ENCODE data around the gene TRABD2B. TPM values are rescaled to one million over a fixed set of nuclear protein-coding genes. Genes with fewer than 3 reads are reported as not detected.

TRABD2B gene
- total and polyA plus RNA-seq, 2 of the 13 experiments (the other 11 are each of a cell fraction or from before 2014, with no cell fraction given): 0.04 TPM; not detected in 1

DNA sequence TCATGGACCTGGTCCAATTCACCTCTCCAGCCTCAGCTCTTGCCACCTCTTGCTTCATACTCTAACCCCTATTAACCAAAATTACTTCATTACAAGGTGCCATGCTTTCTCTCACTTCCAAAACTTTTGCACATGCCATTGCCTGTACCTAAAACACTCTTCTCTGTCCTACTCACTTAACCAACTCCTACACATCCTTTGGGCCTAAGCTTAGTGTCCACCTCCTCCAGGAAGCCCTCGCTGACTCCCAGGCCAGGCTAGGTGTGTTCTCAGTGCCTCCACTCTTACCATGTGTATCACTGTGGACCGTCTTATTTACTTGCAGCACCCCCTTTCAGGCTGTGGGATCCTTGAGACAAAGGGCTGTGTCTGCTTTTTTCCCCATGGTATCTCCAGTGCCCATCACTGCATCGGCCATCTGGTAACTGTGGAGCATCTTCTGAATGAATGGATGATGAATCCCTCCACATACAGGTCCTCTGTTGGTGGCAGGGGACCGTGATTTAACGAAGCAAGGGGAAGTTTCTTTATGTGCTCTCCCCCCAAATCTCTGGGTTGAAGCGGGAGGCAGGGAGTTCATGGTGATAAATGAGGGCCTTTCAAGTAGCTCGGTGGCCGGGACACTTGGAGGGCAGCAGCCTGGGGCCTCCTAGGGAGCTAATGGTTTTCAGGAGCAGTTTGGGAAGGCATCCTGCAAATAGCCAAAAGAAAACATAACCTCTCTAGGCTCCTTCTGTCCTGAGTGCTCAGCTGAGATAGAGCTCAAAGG is 111.9 kb downstream of the TRABD2B start:
- Histone ChIP-seq H3K9ac (ENCODE audit: insufficient read depth, low read depth, low read length) (no peak overlapping the region), H3K4me1 (ENCODE audit: insufficient read depth, low read length) (peaks cover 54% of the 10 kb centered on the region), H3K79me2 (ENCODE audit: insufficient read depth, low read length) (no peaks in the 10 kb centered on the region), H3K4me3 (replicated peaks in 1 of 3; ENCODE audit: insufficient read depth in 1 of 3, low read depth in 2 of 3, low read length in 3 of 3) (no peak overlapping the region), H3K36me3 (replicated peaks in 1 of 2; ENCODE audit: control insufficient read depth in 1 of 2, insufficient read depth in 2 of 2, low read length in 2 of 2) (no peaks in the 10 kb centered on the region), H3K27me3 (ENCODE audit: control insufficient read depth in 1 of 2, insufficient read depth in 2 of 2, low read length in 2 of 2) (no peaks in the 10 kb centered on the region), H4K20me1 (ENCODE audit: insufficient read depth, low read length) (no peaks in the 10 kb centered on the region), H3K9me3 (ENCODE audit: low read length) (no peaks in the 10 kb centered on the region), H3K27ac (ENCODE audit: extremely low read length, insufficient read depth, low read length) (no peak overlapping the region), H3K4me2 (ENCODE audit: low read depth, low read length) (no peak overlapping the region), H2AFZ (ENCODE audit: low read length) (no peak overlapping the region)
- in situ Hi-C loops (cut with HindIII; ENCODE audit: extremely low pct_ligation_motif_present, low pct_unique_long_range_greater_than_20kb): no loop called here
- FAIRE-seq (no peak), ATAC-seq (no peak), DNase-seq (ENCODE audit: low spot score) (no peak)
- 89% methylated on average over 8 of the region's 8 CpGs for WGBS (ENCODE audit: low lambda C conversion rate)
- BruUV-seq (replicated peaks): no TSS peak
- CTCF ChIA-PET (ENCODE audit: low intra/inter-chr PET ratio, low total read pairs): no interaction called here
- TF ChIP-seq, protein P1, sequence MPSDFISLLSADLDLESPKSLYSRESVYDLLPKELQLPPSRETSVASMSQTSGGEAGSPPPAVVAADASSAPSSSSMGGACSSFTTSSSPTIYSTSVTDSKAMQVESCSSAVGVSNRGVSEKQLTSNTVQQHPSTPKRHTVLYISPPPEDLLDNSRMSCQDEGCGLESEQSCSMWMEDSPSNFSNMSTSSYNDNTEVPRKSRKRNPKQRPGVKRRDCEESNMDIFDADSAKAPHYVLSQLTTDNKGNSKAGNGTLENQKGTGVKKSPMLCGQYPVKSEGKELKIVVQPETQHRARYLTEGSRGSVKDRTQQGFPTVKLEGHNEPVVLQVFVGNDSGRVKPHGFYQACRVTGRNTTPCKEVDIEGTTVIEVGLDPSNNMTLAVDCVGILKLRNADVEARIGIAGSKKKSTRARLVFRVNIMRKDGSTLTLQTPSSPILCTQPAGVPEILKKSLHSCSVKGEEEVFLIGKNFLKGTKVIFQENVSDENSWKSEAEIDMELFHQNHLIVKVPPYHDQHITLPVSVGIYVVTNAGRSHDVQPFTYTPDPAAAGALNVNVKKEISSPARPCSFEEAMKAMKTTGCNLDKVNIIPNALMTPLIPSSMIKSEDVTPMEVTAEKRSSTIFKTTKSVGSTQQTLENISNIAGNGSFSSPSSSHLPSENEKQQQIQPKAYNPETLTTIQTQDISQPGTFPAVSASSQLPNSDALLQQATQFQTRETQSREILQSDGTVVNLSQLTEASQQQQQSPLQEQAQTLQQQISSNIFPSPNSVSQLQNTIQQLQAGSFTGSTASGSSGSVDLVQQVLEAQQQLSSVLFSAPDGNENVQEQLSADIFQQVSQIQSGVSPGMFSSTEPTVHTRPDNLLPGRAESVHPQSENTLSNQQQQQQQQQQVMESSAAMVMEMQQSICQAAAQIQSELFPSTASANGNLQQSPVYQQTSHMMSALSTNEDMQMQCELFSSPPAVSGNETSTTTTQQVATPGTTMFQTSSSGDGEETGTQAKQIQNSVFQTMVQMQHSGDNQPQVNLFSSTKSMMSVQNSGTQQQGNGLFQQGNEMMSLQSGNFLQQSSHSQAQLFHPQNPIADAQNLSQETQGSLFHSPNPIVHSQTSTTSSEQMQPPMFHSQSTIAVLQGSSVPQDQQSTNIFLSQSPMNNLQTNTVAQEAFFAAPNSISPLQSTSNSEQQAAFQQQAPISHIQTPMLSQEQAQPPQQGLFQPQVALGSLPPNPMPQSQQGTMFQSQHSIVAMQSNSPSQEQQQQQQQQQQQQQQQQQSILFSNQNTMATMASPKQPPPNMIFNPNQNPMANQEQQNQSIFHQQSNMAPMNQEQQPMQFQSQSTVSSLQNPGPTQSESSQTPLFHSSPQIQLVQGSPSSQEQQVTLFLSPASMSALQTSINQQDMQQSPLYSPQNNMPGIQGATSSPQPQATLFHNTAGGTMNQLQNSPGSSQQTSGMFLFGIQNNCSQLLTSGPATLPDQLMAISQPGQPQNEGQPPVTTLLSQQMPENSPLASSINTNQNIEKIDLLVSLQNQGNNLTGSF (CRISPR knock-in tag; IDR thresholded peaks at IDR 0.05): no peak
- no peak for TF ChIP-seq ZMAT3 (CRISPR knock-in tag; conservative IDR thresholded peaks at IDR 0.05)
- TF ChIP-seq, protein P2, sequence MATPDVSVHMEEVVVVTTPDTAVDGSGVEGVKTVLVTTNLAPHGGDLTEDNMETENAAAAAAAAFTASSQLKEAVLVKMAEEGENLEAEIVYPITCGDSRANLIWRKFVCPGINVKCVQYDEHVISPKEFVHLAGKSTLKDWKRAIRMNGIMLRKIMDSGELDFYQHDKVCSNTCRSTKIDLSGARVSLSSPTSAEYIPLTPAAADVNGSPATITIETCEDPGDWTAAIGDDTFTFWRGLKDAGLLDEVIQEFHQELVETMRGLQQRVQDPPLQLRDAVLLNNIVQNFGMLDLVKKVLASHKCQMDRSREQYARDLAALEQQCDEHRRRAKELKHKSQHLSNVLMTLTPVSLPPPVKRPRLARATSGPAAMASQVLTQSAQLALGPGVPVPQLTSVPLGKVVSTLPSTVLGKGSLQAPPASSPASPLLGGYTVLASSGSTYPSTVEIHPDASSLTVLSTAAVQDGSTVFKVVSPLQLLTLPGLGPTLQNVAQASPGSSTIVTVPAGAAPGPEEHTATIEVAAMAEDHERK (CRISPR knock-in tag; IDR thresholded peaks at IDR 0.05; ENCODE audit: low read depth): no peak
- TF ChIP-seq NCOR1 (IDR thresholded peaks at IDR 0.05; ENCODE audit: borderline replicate concordance, low read length): no peak
- no peak for TF ChIP-seq ZNF484 (CRISPR knock-in tag; IDR thresholded peaks at IDR 0.05; ENCODE audit: borderline replicate concordance, low read depth)
- no peak for TF ChIP-seq ZNF230 (CRISPR knock-in tag; IDR thresholded peaks at IDR 0.05)
- intact Hi-C loops (cut with micrococcal nuclease; ENCODE audit: unreplicated experiment): no loop called here
- POLR2A ChIA-PET: interaction anchor here (1.1 kb wide), 1 partner anchor 28 kb away, joined by 3 read pairs; no protein-coding TSS in a partner anchor
